ENCODE data around the gene GNL2. TPM values are rescaled to one million over a fixed set of nuclear protein-coding genes. Genes with fewer than 3 reads are reported as not detected.
A peak's percentile ranks its signal among the peaks of the same experiment; 100 is the strongest.

The GNL2 gene
- total and polyA plus RNA-seq, 9 of the 15 experiments (the other 6 are each of a cell fraction or from before 2014, with no cell fraction given) = 156 to 371 (median 263) TPM

DNA sequence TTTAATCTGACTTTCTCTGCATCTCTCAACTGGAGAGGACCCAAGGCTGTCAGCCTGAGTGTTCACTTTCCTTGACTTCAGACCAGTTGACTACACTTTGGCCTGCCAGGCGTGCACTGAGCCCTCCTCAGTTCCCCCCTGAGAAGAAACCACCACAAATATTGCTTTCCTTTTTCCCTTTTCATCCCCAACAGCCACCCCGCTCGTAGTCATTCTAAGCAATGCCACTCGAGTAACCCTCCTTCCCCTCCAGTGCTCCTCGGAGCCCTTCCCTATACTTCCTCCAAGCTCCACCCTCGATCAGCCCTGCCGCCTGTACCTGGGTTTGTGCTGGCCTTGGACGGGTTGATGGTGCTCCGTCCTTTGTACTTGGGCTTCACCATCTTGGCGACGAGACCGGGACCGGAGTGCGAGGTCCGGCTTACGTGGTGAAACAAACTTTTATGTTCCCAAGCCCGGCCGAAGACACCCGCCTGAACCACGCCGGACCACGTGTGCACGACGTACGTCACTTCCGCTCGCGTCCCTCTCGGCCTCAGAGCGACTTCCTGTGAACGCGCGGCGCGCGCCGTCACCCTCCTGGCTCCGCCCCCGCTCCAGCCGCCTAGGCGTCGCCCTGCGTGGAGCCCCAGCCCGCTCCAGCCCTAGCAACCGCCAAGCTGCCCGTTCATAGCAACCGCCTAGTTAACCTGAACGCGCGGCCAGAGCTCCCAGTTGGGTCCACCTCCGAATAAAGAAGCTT is at the start of gene GNL2 (continued):
- TF ChIP-seq, protein P1, sequence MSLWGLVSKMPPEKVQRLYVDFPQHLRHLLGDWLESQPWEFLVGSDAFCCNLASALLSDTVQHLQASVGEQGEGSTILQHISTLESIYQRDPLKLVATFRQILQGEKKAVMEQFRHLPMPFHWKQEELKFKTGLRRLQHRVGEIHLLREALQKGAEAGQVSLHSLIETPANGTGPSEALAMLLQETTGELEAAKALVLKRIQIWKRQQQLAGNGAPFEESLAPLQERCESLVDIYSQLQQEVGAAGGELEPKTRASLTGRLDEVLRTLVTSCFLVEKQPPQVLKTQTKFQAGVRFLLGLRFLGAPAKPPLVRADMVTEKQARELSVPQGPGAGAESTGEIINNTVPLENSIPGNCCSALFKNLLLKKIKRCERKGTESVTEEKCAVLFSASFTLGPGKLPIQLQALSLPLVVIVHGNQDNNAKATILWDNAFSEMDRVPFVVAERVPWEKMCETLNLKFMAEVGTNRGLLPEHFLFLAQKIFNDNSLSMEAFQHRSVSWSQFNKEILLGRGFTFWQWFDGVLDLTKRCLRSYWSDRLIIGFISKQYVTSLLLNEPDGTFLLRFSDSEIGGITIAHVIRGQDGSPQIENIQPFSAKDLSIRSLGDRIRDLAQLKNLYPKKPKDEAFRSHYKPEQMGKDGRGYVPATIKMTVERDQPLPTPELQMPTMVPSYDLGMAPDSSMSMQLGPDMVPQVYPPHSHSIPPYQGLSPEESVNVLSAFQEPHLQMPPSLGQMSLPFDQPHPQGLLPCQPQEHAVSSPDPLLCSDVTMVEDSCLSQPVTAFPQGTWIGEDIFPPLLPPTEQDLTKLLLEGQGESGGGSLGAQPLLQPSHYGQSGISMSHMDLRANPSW (CRISPR knock-in tag; IDR thresholded peaks at IDR 0.05) = no peak; the same call in none of the 2 replicates
- TF ChIP-seq, protein P2, sequence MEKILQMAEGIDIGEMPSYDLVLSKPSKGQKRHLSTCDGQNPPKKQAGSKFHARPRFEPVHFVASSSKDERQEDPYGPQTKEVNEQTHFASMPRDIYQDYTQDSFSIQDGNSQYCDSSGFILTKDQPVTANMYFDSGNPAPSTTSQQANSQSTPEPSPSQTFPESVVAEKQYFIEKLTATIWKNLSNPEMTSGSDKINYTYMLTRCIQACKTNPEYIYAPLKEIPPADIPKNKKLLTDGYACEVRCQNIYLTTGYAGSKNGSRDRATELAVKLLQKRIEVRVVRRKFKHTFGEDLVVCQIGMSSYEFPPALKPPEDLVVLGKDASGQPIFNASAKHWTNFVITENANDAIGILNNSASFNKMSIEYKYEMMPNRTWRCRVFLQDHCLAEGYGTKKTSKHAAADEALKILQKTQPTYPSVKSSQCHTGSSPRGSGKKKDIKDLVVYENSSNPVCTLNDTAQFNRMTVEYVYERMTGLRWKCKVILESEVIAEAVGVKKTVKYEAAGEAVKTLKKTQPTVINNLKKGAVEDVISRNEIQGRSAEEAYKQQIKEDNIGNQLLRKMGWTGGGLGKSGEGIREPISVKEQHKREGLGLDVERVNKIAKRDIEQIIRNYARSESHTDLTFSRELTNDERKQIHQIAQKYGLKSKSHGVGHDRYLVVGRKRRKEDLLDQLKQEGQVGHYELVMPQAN (IDR thresholded peaks at IDR 0.05; ENCODE audit: borderline replicate concordance) = peak; percentile 100
- TF ChIP-seq MYC (IDR thresholded peaks at IDR 0.05; ENCODE audit: low read depth, low read length) = peak; percentile 100
- peak; percentile 96 for TF ChIP-seq MYC (CRISPR knock-in tag; IDR thresholded peaks at IDR 0.05; ENCODE audit: borderline replicate concordance, low read depth)
- TF ChIP-seq, protein P3, sequence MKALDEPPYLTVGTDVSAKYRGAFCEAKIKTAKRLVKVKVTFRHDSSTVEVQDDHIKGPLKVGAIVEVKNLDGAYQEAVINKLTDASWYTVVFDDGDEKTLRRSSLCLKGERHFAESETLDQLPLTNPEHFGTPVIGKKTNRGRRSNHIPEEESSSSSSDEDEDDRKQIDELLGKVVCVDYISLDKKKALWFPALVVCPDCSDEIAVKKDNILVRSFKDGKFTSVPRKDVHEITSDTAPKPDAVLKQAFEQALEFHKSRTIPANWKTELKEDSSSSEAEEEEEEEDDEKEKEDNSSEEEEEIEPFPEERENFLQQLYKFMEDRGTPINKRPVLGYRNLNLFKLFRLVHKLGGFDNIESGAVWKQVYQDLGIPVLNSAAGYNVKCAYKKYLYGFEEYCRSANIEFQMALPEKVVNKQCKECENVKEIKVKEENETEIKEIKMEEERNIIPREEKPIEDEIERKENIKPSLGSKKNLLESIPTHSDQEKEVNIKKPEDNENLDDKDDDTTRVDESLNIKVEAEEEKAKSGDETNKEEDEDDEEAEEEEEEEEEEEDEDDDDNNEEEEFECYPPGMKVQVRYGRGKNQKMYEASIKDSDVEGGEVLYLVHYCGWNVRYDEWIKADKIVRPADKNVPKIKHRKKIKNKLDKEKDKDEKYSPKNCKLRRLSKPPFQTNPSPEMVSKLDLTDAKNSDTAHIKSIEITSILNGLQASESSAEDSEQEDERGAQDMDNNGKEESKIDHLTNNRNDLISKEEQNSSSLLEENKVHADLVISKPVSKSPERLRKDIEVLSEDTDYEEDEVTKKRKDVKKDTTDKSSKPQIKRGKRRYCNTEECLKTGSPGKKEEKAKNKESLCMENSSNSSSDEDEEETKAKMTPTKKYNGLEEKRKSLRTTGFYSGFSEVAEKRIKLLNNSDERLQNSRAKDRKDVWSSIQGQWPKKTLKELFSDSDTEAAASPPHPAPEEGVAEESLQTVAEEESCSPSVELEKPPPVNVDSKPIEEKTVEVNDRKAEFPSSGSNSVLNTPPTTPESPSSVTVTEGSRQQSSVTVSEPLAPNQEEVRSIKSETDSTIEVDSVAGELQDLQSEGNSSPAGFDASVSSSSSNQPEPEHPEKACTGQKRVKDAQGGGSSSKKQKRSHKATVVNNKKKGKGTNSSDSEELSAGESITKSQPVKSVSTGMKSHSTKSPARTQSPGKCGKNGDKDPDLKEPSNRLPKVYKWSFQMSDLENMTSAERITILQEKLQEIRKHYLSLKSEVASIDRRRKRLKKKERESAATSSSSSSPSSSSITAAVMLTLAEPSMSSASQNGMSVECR (CRISPR knock-in tag; IDR thresholded peaks at IDR 0.05) = peak; percentile 96
- no peak for TF ChIP-seq ZBTB7A (IDR thresholded peaks at IDR 0.05; ENCODE audit: borderline replicate concordance, control insufficient read depth, low read depth, low read length)
- no peak for TF ChIP-seq ZNF696 (CRISPR knock-in tag; conservative IDR thresholded peaks at IDR 0.05)
- TF ChIP-seq ESRRA (IDR thresholded peaks at IDR 0.05; ENCODE audit: borderline replicate concordance, low read depth) = peak; percentile 17; the same call in 1 of the 2 replicates
